ENCODE data around the gene PPFIBP2.

- TF ChIP-seq EZH2 (IDR thresholded peaks at IDR 0.05): no peak
- TF ChIP-seq, protein P1, sequence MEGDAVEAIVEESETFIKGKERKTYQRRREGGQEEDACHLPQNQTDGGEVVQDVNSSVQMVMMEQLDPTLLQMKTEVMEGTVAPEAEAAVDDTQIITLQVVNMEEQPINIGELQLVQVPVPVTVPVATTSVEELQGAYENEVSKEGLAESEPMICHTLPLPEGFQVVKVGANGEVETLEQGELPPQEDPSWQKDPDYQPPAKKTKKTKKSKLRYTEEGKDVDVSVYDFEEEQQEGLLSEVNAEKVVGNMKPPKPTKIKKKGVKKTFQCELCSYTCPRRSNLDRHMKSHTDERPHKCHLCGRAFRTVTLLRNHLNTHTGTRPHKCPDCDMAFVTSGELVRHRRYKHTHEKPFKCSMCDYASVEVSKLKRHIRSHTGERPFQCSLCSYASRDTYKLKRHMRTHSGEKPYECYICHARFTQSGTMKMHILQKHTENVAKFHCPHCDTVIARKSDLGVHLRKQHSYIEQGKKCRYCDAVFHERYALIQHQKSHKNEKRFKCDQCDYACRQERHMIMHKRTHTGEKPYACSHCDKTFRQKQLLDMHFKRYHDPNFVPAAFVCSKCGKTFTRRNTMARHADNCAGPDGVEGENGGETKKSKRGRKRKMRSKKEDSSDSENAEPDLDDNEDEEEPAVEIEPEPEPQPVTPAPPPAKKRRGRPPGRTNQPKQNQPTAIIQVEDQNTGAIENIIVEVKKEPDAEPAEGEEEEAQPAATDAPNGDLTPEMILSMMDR (IDR thresholded peaks at IDR 0.05): no peak
Observed at GRCh38 chr11:7546324-7546791, 32.6 kb downstream of the PPFIBP2 start.

Measured in neural progenitor cell (in vitro differentiated cells).